ENCODE data around the gene RCAN2.

RCAN2 gene

DNA sequence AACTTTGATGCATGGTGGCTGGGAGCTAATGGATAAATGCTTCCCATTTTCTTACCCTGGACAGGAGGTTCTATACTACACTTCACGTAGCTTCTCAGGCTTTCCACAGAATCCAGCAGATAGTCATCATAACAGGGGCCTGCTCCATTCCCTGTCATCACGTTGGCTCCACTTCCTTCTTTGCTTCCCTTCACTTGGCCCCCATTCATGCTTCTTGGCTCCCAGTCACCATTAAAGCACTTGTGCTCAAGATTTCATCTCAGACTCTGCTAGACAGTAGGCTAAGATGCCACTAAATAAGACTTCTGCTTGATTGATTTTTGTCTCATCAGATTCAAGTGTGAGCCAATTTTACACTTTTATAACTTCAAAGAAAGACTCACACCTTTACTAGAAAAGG, 186.0 kb downstream of the RCAN2 start:
- Histone ChIP-seq H3K9ac (ENCODE audit: low read depth in 1 of 2, low read length in 2 of 2) (no peak overlapping the region), H3K4me1 (ENCODE audit: control insufficient read depth in 1 of 2, insufficient read depth in 2 of 2, low read length in 2 of 2) (no peaks in the 10 kb centered on the region), H3K27ac (ENCODE audit: low read depth, low read length) (no peak overlapping the region), H3K4me3 (ENCODE audit: low read depth in 1 of 2, low read length in 2 of 2) (no peak overlapping the region), H3K9me3 (ENCODE audit: control insufficient read depth in 1 of 2, low read length in 2 of 2) (no peaks in the 10 kb centered on the region), H3K27me3 (ENCODE audit: control insufficient read depth in 1 of 2, insufficient read depth in 2 of 2, low read length in 2 of 2) (no peaks in the 10 kb centered on the region), H3K36me3 (ENCODE audit: control insufficient read depth in 1 of 2, insufficient read depth in 2 of 2, low read length in 2 of 2) (no peaks in the 10 kb centered on the region)

- Histone ChIP-seq H3K4me3 (ENCODE audit: low read depth in 1 of 2, low read length in 2 of 2) (no peak overlapping the region), H3K27me3 (ENCODE audit: control insufficient read depth in 1 of 2, insufficient read depth in 2 of 2, low read length in 2 of 2) (no peaks in the 10 kb centered on the region), H3K36me3 (ENCODE audit: control insufficient read depth in 1 of 2, insufficient read depth in 2 of 2, low read length in 2 of 2) (no peaks in the 10 kb centered on the region), H3K27ac (ENCODE audit: low read depth, low read length) (no peak overlapping the region), H3K9ac (ENCODE audit: low read depth in 1 of 2, low read length in 2 of 2) (no peak overlapping the region), H3K9me3 (ENCODE audit: control insufficient read depth in 1 of 2, low read length in 2 of 2) (no peaks in the 10 kb centered on the region), H3K4me1 (ENCODE audit: control insufficient read depth in 1 of 2, insufficient read depth in 2 of 2, low read length in 2 of 2) (no peaks in the 10 kb centered on the region)
These were observed 188.4 kb downstream of the RCAN2 start for GRCh38 chr6:46302816-46303215.

DNA sequence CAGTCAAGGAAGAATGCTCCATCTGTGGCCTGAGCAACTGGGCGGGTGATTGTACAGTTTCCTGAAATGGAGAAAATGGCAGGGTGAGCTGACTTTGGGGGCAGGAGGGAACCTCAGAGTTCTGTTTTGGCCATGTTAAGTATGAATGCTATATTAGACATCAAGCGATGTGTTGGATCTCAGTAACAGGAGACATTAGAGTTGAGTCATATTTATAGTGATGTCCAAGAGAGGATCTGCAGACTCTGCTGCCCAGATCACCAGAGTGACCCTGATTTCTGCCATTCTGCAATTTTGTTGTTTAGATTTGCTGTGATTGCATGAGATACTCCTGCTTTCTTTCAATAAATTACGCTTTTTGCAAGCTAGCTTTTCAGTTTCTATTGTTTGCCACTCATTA, 189.1 kb downstream of the RCAN2 start:
- Histone ChIP-seq H3K27me3 (ENCODE audit: control insufficient read depth in 1 of 2, insufficient read depth in 2 of 2, low read length in 2 of 2) (no peaks in the 10 kb centered on the region), H3K9me3 (ENCODE audit: control insufficient read depth in 1 of 2, low read length in 2 of 2) (no peaks in the 10 kb centered on the region), H3K36me3 (ENCODE audit: control insufficient read depth in 1 of 2, insufficient read depth in 2 of 2, low read length in 2 of 2) (no peaks in the 10 kb centered on the region), H3K27ac (ENCODE audit: low read depth, low read length) (no peak overlapping the region), H3K4me3 (ENCODE audit: low read depth in 1 of 2, low read length in 2 of 2) (no peak overlapping the region), H3K4me1 (ENCODE audit: control insufficient read depth in 1 of 2, insufficient read depth in 2 of 2, low read length in 2 of 2) (no peaks in the 10 kb centered on the region), H3K9ac (ENCODE audit: low read depth in 1 of 2, low read length in 2 of 2) (no peak overlapping the region)

- Histone ChIP-seq H3K27ac (ENCODE audit: low read depth, low read length) (no peak overlapping the region), H3K9ac (ENCODE audit: low read depth in 1 of 2, low read length in 2 of 2) (no peak overlapping the region), H3K36me3 (ENCODE audit: control insufficient read depth in 1 of 2, insufficient read depth in 2 of 2, low read length in 2 of 2) (no peaks in the 10 kb centered on the region), H3K9me3 (ENCODE audit: control insufficient read depth in 1 of 2, low read length in 2 of 2) (no peaks in the 10 kb centered on the region), H3K4me3 (ENCODE audit: low read depth in 1 of 2, low read length in 2 of 2) (no peak overlapping the region), H3K4me1 (ENCODE audit: control insufficient read depth in 1 of 2, insufficient read depth in 2 of 2, low read length in 2 of 2) (no peaks in the 10 kb centered on the region), H3K27me3 (ENCODE audit: control insufficient read depth in 1 of 2, insufficient read depth in 2 of 2, low read length in 2 of 2) (no peaks in the 10 kb centered on the region)
These were observed 192.0 kb downstream of the RCAN2 start for GRCh38 chr6:46299253-46299652.

DNA sequence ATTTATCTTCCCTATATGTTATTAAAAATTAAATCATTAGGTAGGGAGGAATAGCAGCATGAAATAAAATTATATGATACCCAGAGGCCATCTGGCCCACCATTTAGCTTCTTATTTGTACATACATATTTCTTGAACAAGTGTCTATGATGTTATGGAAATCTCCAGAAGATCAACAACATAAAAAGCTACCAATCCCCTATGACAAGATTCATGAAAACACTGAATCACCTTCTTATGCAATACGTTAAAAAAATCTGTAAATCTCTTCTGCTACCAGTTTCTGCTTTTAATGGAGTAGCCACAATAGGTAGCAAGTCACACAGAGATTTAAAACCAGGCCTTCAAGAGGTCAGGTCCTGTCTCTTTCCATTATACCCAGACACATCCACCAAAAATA, 194.7 kb downstream of the RCAN2 start:
- no peak overlapping the region for H3K9ac ChIP-seq (ENCODE audit: low read depth in 1 of 2, low read length in 2 of 2)
- no peak overlapping the region for H3K27ac ChIP-seq (ENCODE audit: low read depth, low read length)
- no peaks in the 10 kb centered on the region for H3K27me3 ChIP-seq (ENCODE audit: control insufficient read depth in 1 of 2, insufficient read depth in 2 of 2, low read length in 2 of 2)
- no peaks in the 10 kb centered on the region for H3K4me1 ChIP-seq (ENCODE audit: control insufficient read depth in 1 of 2, insufficient read depth in 2 of 2, low read length in 2 of 2)
- H3K4me3 ChIP-seq (ENCODE audit: low read depth in 1 of 2, low read length in 2 of 2): no peak overlapping the region
- H3K9me3 ChIP-seq (ENCODE audit: control insufficient read depth in 1 of 2, low read length in 2 of 2): no peaks in the 10 kb centered on the region
- no peaks in the 10 kb centered on the region for H3K36me3 ChIP-seq (ENCODE audit: control insufficient read depth in 1 of 2, insufficient read depth in 2 of 2, low read length in 2 of 2)

GRCh38 chr6:46293641-46294316, 197.5 kb downstream of the RCAN2 start:
- no peaks in the 10 kb centered on the region for H3K4me1 ChIP-seq (ENCODE audit: control insufficient read depth in 1 of 2, insufficient read depth in 2 of 2, low read length in 2 of 2)
- no peak overlapping the region for H3K9ac ChIP-seq (ENCODE audit: low read depth in 1 of 2, low read length in 2 of 2)
- H3K4me3 ChIP-seq (ENCODE audit: low read depth in 1 of 2, low read length in 2 of 2): no peak overlapping the region
- no peaks in the 10 kb centered on the region for H3K27me3 ChIP-seq (ENCODE audit: control insufficient read depth in 1 of 2, insufficient read depth in 2 of 2, low read length in 2 of 2)
- no peaks in the 10 kb centered on the region for H3K9me3 ChIP-seq (ENCODE audit: control insufficient read depth in 1 of 2, low read length in 2 of 2)
- no peak overlapping the region for H3K27ac ChIP-seq (ENCODE audit: low read depth, low read length)
- no peaks in the 10 kb centered on the region for H3K36me3 ChIP-seq (ENCODE audit: control insufficient read depth in 1 of 2, insufficient read depth in 2 of 2, low read length in 2 of 2)

GRCh38 chr6:46291880-46292279, 199.4 kb downstream of the RCAN2 start:
- Histone ChIP-seq H3K27me3 (ENCODE audit: control insufficient read depth in 1 of 2, insufficient read depth in 2 of 2, low read length in 2 of 2) (no peaks in the 10 kb centered on the region), H3K36me3 (ENCODE audit: control insufficient read depth in 1 of 2, insufficient read depth in 2 of 2, low read length in 2 of 2) (no peaks in the 10 kb centered on the region), H3K9ac (ENCODE audit: low read depth in 1 of 2, low read length in 2 of 2) (no peak overlapping the region), H3K4me3 (ENCODE audit: low read depth in 1 of 2, low read length in 2 of 2) (no peak overlapping the region), H3K27ac (ENCODE audit: low read depth, low read length) (no peak overlapping the region), H3K4me1 (ENCODE audit: control insufficient read depth in 1 of 2, insufficient read depth in 2 of 2, low read length in 2 of 2) (no peaks in the 10 kb centered on the region), H3K9me3 (ENCODE audit: control insufficient read depth in 1 of 2, low read length in 2 of 2) (no peaks in the 10 kb centered on the region)

GRCh38 chr6:46291275-46291633, 200.0 kb downstream of the RCAN2 start:
- Histone ChIP-seq H3K36me3 (ENCODE audit: control insufficient read depth in 1 of 2, insufficient read depth in 2 of 2, low read length in 2 of 2) (no peaks in the 10 kb centered on the region), H3K27me3 (ENCODE audit: control insufficient read depth in 1 of 2, insufficient read depth in 2 of 2, low read length in 2 of 2) (no peaks in the 10 kb centered on the region), H3K27ac (ENCODE audit: low read depth, low read length) (no peak overlapping the region), H3K4me3 (ENCODE audit: low read depth in 1 of 2, low read length in 2 of 2) (no peak overlapping the region), H3K9ac (ENCODE audit: low read depth in 1 of 2, low read length in 2 of 2) (no peak overlapping the region), H3K9me3 (ENCODE audit: control insufficient read depth in 1 of 2, low read length in 2 of 2) (no peaks in the 10 kb centered on the region), H3K4me1 (ENCODE audit: control insufficient read depth in 1 of 2, insufficient read depth in 2 of 2, low read length in 2 of 2) (no peaks in the 10 kb centered on the region)

GRCh38 chr6:46290421-46291274, 200.6 kb downstream of the RCAN2 start:
- H3K9me3 ChIP-seq (ENCODE audit: control insufficient read depth in 1 of 2, low read length in 2 of 2): no peaks in the 10 kb centered on the region
- H3K27me3 ChIP-seq (ENCODE audit: control insufficient read depth in 1 of 2, insufficient read depth in 2 of 2, low read length in 2 of 2): no peaks in the 10 kb centered on the region
- H3K4me1 ChIP-seq (ENCODE audit: control insufficient read depth in 1 of 2, insufficient read depth in 2 of 2, low read length in 2 of 2): no peaks in the 10 kb centered on the region
- H3K36me3 ChIP-seq (ENCODE audit: control insufficient read depth in 1 of 2, insufficient read depth in 2 of 2, low read length in 2 of 2): no peaks in the 10 kb centered on the region
- no peak overlapping the region for H3K4me3 ChIP-seq (ENCODE audit: low read depth in 1 of 2, low read length in 2 of 2)
- H3K9ac ChIP-seq (ENCODE audit: low read depth in 1 of 2, low read length in 2 of 2): no peak overlapping the region
- H3K27ac ChIP-seq (ENCODE audit: low read depth, low read length): no peak overlapping the region

DNA sequence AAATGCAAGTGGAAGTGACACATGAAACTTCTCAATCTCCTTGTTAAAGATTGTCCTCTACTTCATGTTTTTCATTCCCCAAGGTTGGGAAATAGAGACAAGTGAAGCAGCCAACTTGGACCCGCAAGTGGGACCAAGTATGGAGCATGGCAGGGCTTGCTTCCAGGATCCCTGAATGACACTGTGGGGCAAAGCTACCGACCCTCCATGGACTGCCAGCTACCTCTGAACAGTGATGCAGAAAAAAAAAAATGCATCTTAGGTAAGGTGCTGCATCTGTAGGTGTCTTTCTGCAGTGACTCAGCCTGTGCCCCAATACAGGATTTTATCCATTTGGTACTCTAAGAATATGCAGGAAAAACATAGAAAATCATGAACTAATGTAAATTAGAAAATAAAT, 201.4 kb downstream of the RCAN2 start:
- Histone ChIP-seq H3K9me3 (ENCODE audit: control insufficient read depth in 1 of 2, low read length in 2 of 2) (no peaks in the 10 kb centered on the region), H3K9ac (ENCODE audit: low read depth in 1 of 2, low read length in 2 of 2) (no peak overlapping the region), H3K27ac (ENCODE audit: low read depth, low read length) (no peak overlapping the region), H3K36me3 (ENCODE audit: control insufficient read depth in 1 of 2, insufficient read depth in 2 of 2, low read length in 2 of 2) (no peaks in the 10 kb centered on the region), H3K4me1 (ENCODE audit: control insufficient read depth in 1 of 2, insufficient read depth in 2 of 2, low read length in 2 of 2) (no peaks in the 10 kb centered on the region), H3K4me3 (ENCODE audit: low read depth in 1 of 2, low read length in 2 of 2) (no peak overlapping the region), H3K27me3 (ENCODE audit: control insufficient read depth in 1 of 2, insufficient read depth in 2 of 2, low read length in 2 of 2) (no peaks in the 10 kb centered on the region)

Data from duodenal mucosa (tissue), 2 donors.